MM.1S (cell line): ENCODE results near the gene NR5A2.

Experiments
- DNase-seq: peaks from one replicate; pipeline ENCODE4 v3.0.0-alpha.2; 2015
- H2AFZ ChIP-seq: fragments of 300-600 bp; sonication (generic); 2 replicates; pipeline ENCODE4 v1.6.0; 2016; ENCODE audit warnings: antibody characterized with exemption, low read length
- H3F3A ChIP-seq: fragments of 300-600 bp; sonication (generic); 2 replicates; pipeline ENCODE4 v1.6.1; 2016; ENCODE audit warnings: mild to moderate bottlenecking, antibody characterized with exemption, low read length, moderate library complexity, mixed read lengths; ENCODE audit not compliant: insufficient read depth
- H3K27ac ChIP-seq: fragments of 300-600 bp; sonication (generic); 2 replicates; pipeline ENCODE4 v1.5.1; 2016; ENCODE audit warnings: mild to moderate bottlenecking, low read length
- H3K27me3 ChIP-seq: fragments of 300-600 bp; sonication (generic); replicated peaks from 2 replicates; pipeline ENCODE4 v1.6.0; 2016; ENCODE audit warnings: low read length; ENCODE audit not compliant: insufficient read depth
- H3K36me3 ChIP-seq: fragments of 300-600 bp; sonication (generic); replicated peaks from 2 replicates; pipeline ENCODE4 v1.6.1; 2016; ENCODE audit warnings: mild to moderate bottlenecking, low read length, mixed read lengths; ENCODE audit not compliant: insufficient read depth
- H3K4me1 ChIP-seq: fragments of 300-600 bp; sonication (generic); 2 replicates; pipeline ENCODE4 v1.6.1; 2016; ENCODE audit warnings: low read length, mixed read lengths
- H3K4me2 ChIP-seq: fragments of 300-600 bp; sonication (generic); 2 replicates; pipeline ENCODE4 v1.6.0; 2016; ENCODE audit warnings: low read depth, low read length
- H3K4me3 ChIP-seq: fragments of 300-600 bp; sonication (generic); 2 replicates; pipeline ENCODE4 v1.5.1; 2016; ENCODE audit warnings: low read length, mixed read lengths
- H3K79me2 ChIP-seq: fragments of 300-600 bp; sonication (generic); 2 replicates; pipeline ENCODE4 v1.6.1; 2016; ENCODE audit warnings: mixed run types, low read length, mixed read lengths
- H3K9ac ChIP-seq: fragments of 300-600 bp; sonication (generic); 2 replicates; pipeline ENCODE4 v1.6.1; 2016; ENCODE audit warnings: low read length, mixed read lengths
- H3K9me2 ChIP-seq: fragments of 300-600 bp; sonication (generic); replicated peaks from 2 replicates; pipeline ENCODE4 v1.6.1; 2016; ENCODE audit warnings: mild to moderate bottlenecking, low read length, mixed read lengths; ENCODE audit not compliant: insufficient read depth
- H3K9me3 ChIP-seq: fragments of 300-600 bp; sonication (generic); replicated peaks from 2 replicates; pipeline ENCODE4 v1.6.1; 2016; ENCODE audit warnings: mild to moderate bottlenecking, low read length, mixed read lengths; ENCODE audit not compliant: insufficient read depth
- H4K20me1 ChIP-seq: fragments of 300-600 bp; sonication (generic); 2 replicates; pipeline ENCODE4 v1.6.1; 2016; ENCODE audit warnings: mild to moderate bottlenecking, low read length, moderate library complexity, mixed read lengths; ENCODE audit not compliant: insufficient read depth
- CTCF ChIP-seq: fragments of 300-600 bp; sonication (generic); IDR thresholded peaks from 2 replicates; pipeline ENCODE4 v1.5.1; 2016; ENCODE audit warnings: antibody characterized with exemption, low read length, mixed read lengths
- EZH2 ChIP-seq: fragments of 300-600 bp; sonication (generic); optimal IDR thresholded peaks from 2 replicates; pipeline ENCODE3; 2017; ENCODE audit warnings: low read depth, mild to moderate bottlenecking, antibody characterized with exemption, low read length, mixed read lengths
- EZH2phosphoT487 ChIP-seq: fragments of 300-600 bp; sonication (generic); IDR thresholded peaks from 2 replicates; pipeline ENCODE4 v1.6.1; 2018; ENCODE audit warnings: antibody characterized with exemption, low read length

The NR5A2 gene

GRCh38 chr1:200128944-200129879, 101.7 kb downstream of the NR5A2 start:
- Histone ChIP-seq H4K20me1 (no peaks in the 10 kb centered on the region), H3K4me1 (no peaks in the 10 kb centered on the region), H3K4me2 (no peak overlapping the region), H3K27ac (no peak overlapping the region), H3K27me3 (no peaks in the 10 kb centered on the region), H3K79me2 (no peaks in the 10 kb centered on the region), H3F3A (no peaks in the 10 kb centered on the region), H3K4me3 (no peak overlapping the region), H3K9me2 (no peaks in the 10 kb centered on the region), H3K9me3 (no peaks in the 10 kb centered on the region), H2AFZ (no peak overlapping the region), H3K9ac (no peak overlapping the region), H3K36me3 (no peaks in the 10 kb centered on the region)
- peak; percentile 26 for DNase-seq
- no peak for TF ChIP-seq EZH2
- no peak for TF ChIP-seq CTCF
- no peak for TF ChIP-seq EZH2phosphoT487

DNA sequence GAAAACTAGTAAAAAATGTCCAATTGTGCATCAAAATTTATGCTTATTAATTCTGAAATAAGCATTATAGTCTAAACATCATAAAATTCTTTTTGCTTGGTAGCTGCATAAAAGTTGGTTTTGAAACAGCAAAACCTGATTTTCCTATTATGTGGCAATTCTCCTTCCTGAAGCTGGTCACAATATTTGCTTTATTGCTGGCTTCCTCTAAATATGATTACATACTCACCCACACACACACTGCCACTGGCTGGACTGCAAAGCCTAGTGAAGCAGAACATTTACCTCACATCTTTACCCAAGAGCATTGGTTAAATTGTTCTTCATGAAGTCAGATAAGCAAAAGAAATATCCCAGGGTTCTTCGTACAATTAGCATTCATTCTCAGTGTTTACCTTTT, 103.0 kb downstream of the NR5A2 start:
- H3K27ac ChIP-seq = no peak overlapping the region
- DNase-seq = no peak
- no peaks in the 10 kb centered on the region for H4K20me1 ChIP-seq

GRCh38 chr1:200131551-200132125, 104.1 kb downstream of the NR5A2 start:
- H3K27ac ChIP-seq = no peak overlapping the region
- no peak for DNase-seq
- no peaks in the 10 kb centered on the region for H3K79me2 ChIP-seq

More for the DNA sequence above, 103.0 kb downstream of the NR5A2 start:
- Histone ChIP-seq H3K4me3 (no peak overlapping the region), H3K4me1 (no peaks in the 10 kb centered on the region), H3K27me3 (no peaks in the 10 kb centered on the region), H3K9ac (no peak overlapping the region), H3K4me2 (no peak overlapping the region), H3K9me3 (no peaks in the 10 kb centered on the region), H3K36me3 (no peaks in the 10 kb centered on the region), H2AFZ (no peak overlapping the region), H3F3A (no peaks in the 10 kb centered on the region), H3K9me2 (no peaks in the 10 kb centered on the region), H3K79me2 (no peaks in the 10 kb centered on the region)
- TF ChIP-seq EZH2phosphoT487 (no peak), CTCF (no peak), EZH2 (no peak)

GRCh38 chr1:200133123-200133522, 105.6 kb downstream of the NR5A2 start:
- no peak overlapping the region for H3K9ac ChIP-seq
- no peak overlapping the region for H2AFZ ChIP-seq
- no peak overlapping the region for H3K4me3 ChIP-seq
- no peak for TF ChIP-seq CTCF
- no peaks in the 10 kb centered on the region for H3K36me3 ChIP-seq
- no peaks in the 10 kb centered on the region for H3K79me2 ChIP-seq
- no peak overlapping the region for H3K27ac ChIP-seq
- no peaks in the 10 kb centered on the region for H3F3A ChIP-seq
- no peaks in the 10 kb centered on the region for H3K4me1 ChIP-seq
- H3K9me2 ChIP-seq = no peaks in the 10 kb centered on the region
- H4K20me1 ChIP-seq = no peaks in the 10 kb centered on the region
- H3K27me3 ChIP-seq = no peaks in the 10 kb centered on the region
- no peaks in the 10 kb centered on the region for H3K9me3 ChIP-seq
- no peak for DNase-seq
- no peak overlapping the region for H3K4me2 ChIP-seq

More at GRCh38 chr1:200131551-200132125, 104.1 kb downstream of the NR5A2 start:
- H3K36me3 ChIP-seq = no peaks in the 10 kb centered on the region
- H3K9me3 ChIP-seq = no peaks in the 10 kb centered on the region
- H3K4me1 ChIP-seq = no peaks in the 10 kb centered on the region
- H4K20me1 ChIP-seq = no peaks in the 10 kb centered on the region
- H3K4me2 ChIP-seq = no peak overlapping the region
- TF ChIP-seq EZH2phosphoT487 = no peak
- H3F3A ChIP-seq = no peaks in the 10 kb centered on the region
- H3K4me3 ChIP-seq = no peak overlapping the region
- H2AFZ ChIP-seq = no peak overlapping the region
- no peaks in the 10 kb centered on the region for H3K9me2 ChIP-seq
- H3K27me3 ChIP-seq = no peaks in the 10 kb centered on the region
- no peak overlapping the region for H3K9ac ChIP-seq
